Loucy (cell line): Measurements from ENCODE around the gene HPSE2.

Experiments used
- H2AFZ ChIP-seq: fragments of 200-600 bp; sonication (generic); 2 replicates; pipeline ENCODE4 v1.6.0; 2016; ENCODE audit warnings: antibody characterized with exemption, mild to moderate bottlenecking, low read length, moderate library complexity
- H3F3A ChIP-seq: fragments of 200-600 bp; 2 replicates; pipeline ENCODE4 v1.6.0; 2016; ENCODE audit warnings: antibody characterized with exemption, low read depth, mild to moderate bottlenecking
- H3K27me3 ChIP-seq: fragments of 200-600 bp; sonication (generic); 2 replicates; pipeline ENCODE4 v1.6.1; 2014; ENCODE audit warnings: low read length, mild to moderate bottlenecking; ENCODE audit not compliant: insufficient read depth, poor library complexity, severe bottlenecking
- H3K36me3 ChIP-seq: fragments of 200-600 bp; sonication (generic); 2 replicates; pipeline ENCODE4 v1.6.1; 2016; ENCODE audit warnings: low read length; ENCODE audit not compliant: insufficient read depth
- H3K4me1 ChIP-seq: fragments of 200-600 bp; sonication (generic); 2 replicates; pipeline ENCODE4 v1.5.1; 2014; ENCODE audit warnings: low read length, mild to moderate bottlenecking; ENCODE audit not compliant: insufficient read depth, poor library complexity, severe bottlenecking
- H3K4me2 ChIP-seq: fragments of 200-600 bp; sonication (generic); 2 replicates; pipeline ENCODE4 v1.6.0; 2014; ENCODE audit warnings: antibody characterized with exemption, low read length, low read depth, mild to moderate bottlenecking; ENCODE audit not compliant: poor library complexity, severe bottlenecking
- H3K4me3 ChIP-seq: fragments of 200-600 bp; sonication (generic); 2 replicates; pipeline ENCODE4 v1.5.1; 2014; ENCODE audit warnings: low read length, mild to moderate bottlenecking, mixed read lengths; ENCODE audit not compliant: poor library complexity, severe bottlenecking
- H3K79me2 ChIP-seq: fragments of 200-600 bp; sonication (generic); 2 replicates; pipeline ENCODE4 v1.6.1; 2014; ENCODE audit warnings: low read length; ENCODE audit not compliant: insufficient read depth
- H3K9ac ChIP-seq: fragments of 200-600 bp; sonication (generic); 2 replicates; pipeline ENCODE4 v1.6.0; 2014; ENCODE audit warnings: mild to moderate bottlenecking, low read depth, low read length, moderate library complexity; ENCODE audit not compliant: poor library complexity, severe bottlenecking
- H3K9me2 ChIP-seq: fragments of 200-600 bp; sonication (generic); replicated peaks from 2 replicates; pipeline ENCODE4 v1.6.1; 2016; ENCODE audit warnings: low read depth, low read length, mixed read lengths
- H3K9me3 ChIP-seq: fragments of 200-600 bp; sonication (generic); 2 replicates; pipeline ENCODE4 v1.6.1; 2014; ENCODE audit warnings: mild to moderate bottlenecking, antibody characterized with exemption, low read length, low read depth; ENCODE audit not compliant: insufficient read depth
- H4K20me1 ChIP-seq: fragments of 200-600 bp; sonication (generic); 2 replicates; pipeline ENCODE4 v1.6.0; 2014; ENCODE audit warnings: antibody characterized with exemption, low read length, mild to moderate bottlenecking; ENCODE audit not compliant: insufficient read depth, poor library complexity, severe bottlenecking
- CTCF ChIP-seq: fragments of 200-600 bp; sonication (generic); conservative IDR thresholded peaks from 2 replicates; pipeline ENCODE4 v1.5.1; 2014; ENCODE audit warnings: mild to moderate bottlenecking, antibody characterized with exemption, low read length
- EZH2phosphoT487 ChIP-seq: fragments of 200-600 bp; IDR thresholded peaks from 2 replicates; pipeline ENCODE4 v1.6.1; 2018; ENCODE audit warnings: antibody characterized with exemption, mild to moderate bottlenecking, moderate library complexity, borderline replicate concordance

The HPSE2 gene

DNA sequence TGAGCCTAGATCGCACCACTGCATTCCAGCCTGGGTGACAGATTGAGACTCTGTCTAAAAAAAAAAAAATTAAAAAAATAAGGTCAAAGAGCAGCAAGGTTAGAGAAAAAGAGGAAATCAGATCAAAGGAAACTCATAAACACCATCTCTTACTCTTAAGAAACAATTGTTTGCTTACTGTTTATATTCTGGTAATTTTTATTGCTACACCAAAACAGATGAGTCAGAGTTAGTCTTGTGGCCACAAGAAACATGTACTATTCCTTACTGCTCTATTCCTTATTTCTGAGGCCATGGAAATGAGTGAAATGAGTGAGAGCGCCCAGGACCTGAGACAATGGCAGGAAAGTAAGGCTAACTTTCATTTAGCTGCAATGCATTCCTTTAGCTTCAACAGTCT lies 387.3 kb downstream of the HPSE2 start:
- no peaks in the 10 kb centered on the region for H4K20me1 ChIP-seq
- TF ChIP-seq CTCF: no peak
- no peak for TF ChIP-seq EZH2phosphoT487
- no peaks in the 10 kb centered on the region for H3K9me3 ChIP-seq
- no peak overlapping the region for H2AFZ ChIP-seq
- no peaks in the 10 kb centered on the region for H3K27me3 ChIP-seq
- no peaks in the 10 kb centered on the region for H3K9me2 ChIP-seq
- H3K4me2 ChIP-seq: no peak overlapping the region
- H3K4me3 ChIP-seq: no peak overlapping the region
- H3F3A ChIP-seq: no peaks in the 10 kb centered on the region
- H3K79me2 ChIP-seq: no peaks in the 10 kb centered on the region
- H3K36me3 ChIP-seq: no peaks in the 10 kb centered on the region
- H3K4me1 ChIP-seq: no peaks in the 10 kb centered on the region
- no peak overlapping the region for H3K9ac ChIP-seq

DNA sequence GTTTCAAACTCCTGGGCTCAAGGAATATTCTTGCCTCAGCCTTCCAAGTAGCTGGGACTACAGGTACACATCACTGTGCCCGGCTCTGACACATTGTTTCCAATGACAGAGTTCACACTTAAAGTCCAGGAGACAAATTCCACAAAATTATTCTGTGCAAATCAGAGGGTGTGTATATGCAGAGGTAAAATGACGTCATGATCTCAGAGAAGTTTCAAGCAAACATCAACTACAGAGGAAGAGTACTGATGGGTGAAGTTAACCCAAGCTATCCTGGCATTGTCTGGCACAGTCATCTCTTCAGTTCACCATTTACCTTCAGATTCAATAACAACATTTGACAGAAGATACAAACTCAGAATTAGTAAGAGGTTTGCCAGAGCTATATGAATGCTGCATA lies 388.9 kb downstream of the HPSE2 start:
- H3K9ac ChIP-seq: no peak overlapping the region
- no peak overlapping the region for H3K4me2 ChIP-seq
- no peaks in the 10 kb centered on the region for H3K9me2 ChIP-seq
- H3K79me2 ChIP-seq: no peaks in the 10 kb centered on the region
- H3K4me1 ChIP-seq: no peaks in the 10 kb centered on the region
- H2AFZ ChIP-seq: no peak overlapping the region
- H4K20me1 ChIP-seq: no peaks in the 10 kb centered on the region
- H3K36me3 ChIP-seq: no peaks in the 10 kb centered on the region
- no peak overlapping the region for H3K4me3 ChIP-seq
- H3K9me3 ChIP-seq: no peaks in the 10 kb centered on the region
- no peaks in the 10 kb centered on the region for H3F3A ChIP-seq
- TF ChIP-seq CTCF: no peak
- TF ChIP-seq EZH2phosphoT487: no peak
- H3K27me3 ChIP-seq: no peaks in the 10 kb centered on the region

GRCh38 chr10:98833542-98833941 lies 402.1 kb downstream of the HPSE2 start:
- Histone ChIP-seq H3F3A (no peaks in the 10 kb centered on the region), H2AFZ (no peak overlapping the region), H3K27me3 (no peaks in the 10 kb centered on the region), H3K9ac (no peak overlapping the region), H3K9me2 (no peaks in the 10 kb centered on the region), H3K4me2 (no peak overlapping the region), H3K36me3 (no peaks in the 10 kb centered on the region), H3K4me1 (no peaks in the 10 kb centered on the region), H3K4me3 (no peak overlapping the region), H3K79me2 (no peaks in the 10 kb centered on the region), H4K20me1 (no peaks in the 10 kb centered on the region), H3K9me3 (no peaks in the 10 kb centered on the region)
- TF ChIP-seq CTCF (no peak), EZH2phosphoT487 (no peak)
